Esophagus squamous epithelium (tissue), 5 donors: ENCODE results near the gene KAZALD1. TPM values are rescaled to one million over a fixed set of nuclear protein-coding genes. Genes with fewer than 3 reads are reported as not detected.

ENCODE experiments used
- DNase-seq: peaks from one replicate; lab custom pipeline; 2025; lab: John Stamatoyannopoulos, UW
- H3K27ac ChIP-seq, 4 donors: fragments of 200-600 bp; sonication (generic); one replicate each; pipeline ENCODE4 v1.5.1; 2016 to 2019; ENCODE audit warnings: mild to moderate bottlenecking in 1 of 4
- H3K27me3 ChIP-seq, 4 donors: fragments of 200-600 bp; sonication (generic); 1 replicate in 3 of 4; 2 replicates in 1 of 4; pipeline versions ENCODE4 v1.5.1 to v1.6.0; 2017 to 2021; ENCODE audit warnings: antibody characterized with exemption in 1 of 4
- H3K36me3 ChIP-seq, 3 donors: fragments of 200-600 bp; sonication (generic); one replicate each; pipeline ENCODE4 v1.5.1; 2016 to 2019
- H3K4me1 ChIP-seq, 3 donors: fragments of 200-600 bp; sonication (generic); one replicate each; pipeline ENCODE4 v1.5.1; 2017 to 2019
- H3K4me3 ChIP-seq, 4 donors: fragments of 200-600 bp; sonication (generic); 1 replicate in 3 of 4; 2 replicates in 1 of 4; pipeline ENCODE4 v1.5.1; 2016 to 2019; ENCODE audit warnings: mild to moderate bottlenecking in 2 of 4, moderate library complexity in 1 of 4
- H3K9me3 ChIP-seq, 3 donors: fragments of 200-600 bp; sonication (generic); one replicate each; pipeline ENCODE4 v1.5.1; 2016 to 2019
- POLR2A ChIP-seq, 4 donors: fragments of 450-650 bp; IDR thresholded peaks; one replicate each; pipeline ENCODE4 v1.6.1; 2017; ENCODE audit warnings: antibody characterized with exemption in 4 of 4, mild to moderate bottlenecking in 4 of 4, moderate library complexity in 3 of 4
- WGBS, 2 donors: methylation state at CpG; one replicate each; pipeline ENCODE4 v1.1.5; 2018; 5-methylcytosine and 5-hydroxymethylcytosine counted together
- intact Hi-C: fragments of 100-400 bp; cut with DNase I; formaldehyde crosslinking; loops from one replicate; pipeline ENCODE4 v1.15.0; 2022
- total RNA-seq, 4 donors: library from RNA; depleted of rRNA; stranded (reverse); fragments of >200 nt; gene quantifications; one replicate each; pipeline ENCODE4 v1.1.0, GENCODE V29; 2016
- TF ChIP-seq, protein P1 (sequence below), 6 experiments: fragments of 450-650 bp in 4 of 6; fragments of 200-600 bp in 2 of 6; sonication (generic) in 2 of 6; IDR thresholded peaks; one replicate each; pipeline ENCODE4 v1.5.1; 2016 to 2019; ENCODE audit warnings: antibody characterized with exemption in 6 of 6, mild to moderate bottlenecking in 4 of 6, moderate library complexity in 4 of 6
- donor health status: DM: yes; HTN: yes; CAD: no.

KAZALD1 gene
- total RNA-seq, 4 donors from 2014 or later, result 0.47 to 1.4 (median 1.1) TPM; not detected in 1

DNA sequence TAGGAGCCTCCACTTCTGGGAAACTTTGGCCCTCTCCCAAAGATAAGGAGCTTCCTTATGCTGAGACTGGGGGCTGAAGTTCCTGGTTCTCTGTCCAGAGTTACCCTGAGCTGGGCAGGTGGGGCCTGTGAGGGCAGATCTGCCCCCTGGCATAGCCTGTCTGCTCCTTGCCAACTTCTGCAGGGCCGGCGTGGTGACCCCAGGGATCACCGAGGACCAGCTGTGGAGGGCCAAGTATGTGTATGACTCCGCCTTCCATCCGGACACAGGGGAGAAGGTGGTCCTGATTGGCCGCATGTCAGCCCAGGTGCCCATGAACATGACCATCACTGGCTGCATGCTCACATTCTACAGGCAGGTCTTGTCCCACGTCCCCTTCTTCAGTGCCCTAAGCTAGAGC, 26.5 kb upstream of the KAZALD1 start:
- no peak for TF ChIP-seq POLR2A (IDR thresholded peaks at IDR 0.05)
- TF ChIP-seq, protein P1, sequence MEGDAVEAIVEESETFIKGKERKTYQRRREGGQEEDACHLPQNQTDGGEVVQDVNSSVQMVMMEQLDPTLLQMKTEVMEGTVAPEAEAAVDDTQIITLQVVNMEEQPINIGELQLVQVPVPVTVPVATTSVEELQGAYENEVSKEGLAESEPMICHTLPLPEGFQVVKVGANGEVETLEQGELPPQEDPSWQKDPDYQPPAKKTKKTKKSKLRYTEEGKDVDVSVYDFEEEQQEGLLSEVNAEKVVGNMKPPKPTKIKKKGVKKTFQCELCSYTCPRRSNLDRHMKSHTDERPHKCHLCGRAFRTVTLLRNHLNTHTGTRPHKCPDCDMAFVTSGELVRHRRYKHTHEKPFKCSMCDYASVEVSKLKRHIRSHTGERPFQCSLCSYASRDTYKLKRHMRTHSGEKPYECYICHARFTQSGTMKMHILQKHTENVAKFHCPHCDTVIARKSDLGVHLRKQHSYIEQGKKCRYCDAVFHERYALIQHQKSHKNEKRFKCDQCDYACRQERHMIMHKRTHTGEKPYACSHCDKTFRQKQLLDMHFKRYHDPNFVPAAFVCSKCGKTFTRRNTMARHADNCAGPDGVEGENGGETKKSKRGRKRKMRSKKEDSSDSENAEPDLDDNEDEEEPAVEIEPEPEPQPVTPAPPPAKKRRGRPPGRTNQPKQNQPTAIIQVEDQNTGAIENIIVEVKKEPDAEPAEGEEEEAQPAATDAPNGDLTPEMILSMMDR (IDR thresholded peaks at IDR 0.05), result no peak
- intact Hi-C loops, result no loop called here
- Histone ChIP-seq H3K9me3 (no peaks in the 10 kb centered on the region), H3K4me3 (no peak overlapping the region), H3K4me1 (peaks cover 16 to 43% (median 19%) of the 10 kb centered on the region in 3 donors), H3K27ac (no peak overlapping the region), H3K36me3 (peaks cover 6 to 58% (median 37%) of the 10 kb centered on the region in 3 donors), H3K27me3 (peaks cover 0 to 4% (median 0%) of the 10 kb centered on the region in 4 donors)
- DNase-seq, result no peak
- no CpG with 5 or more reads among the region's 7 CpGs for WGBS, 2 donors

DNA sequence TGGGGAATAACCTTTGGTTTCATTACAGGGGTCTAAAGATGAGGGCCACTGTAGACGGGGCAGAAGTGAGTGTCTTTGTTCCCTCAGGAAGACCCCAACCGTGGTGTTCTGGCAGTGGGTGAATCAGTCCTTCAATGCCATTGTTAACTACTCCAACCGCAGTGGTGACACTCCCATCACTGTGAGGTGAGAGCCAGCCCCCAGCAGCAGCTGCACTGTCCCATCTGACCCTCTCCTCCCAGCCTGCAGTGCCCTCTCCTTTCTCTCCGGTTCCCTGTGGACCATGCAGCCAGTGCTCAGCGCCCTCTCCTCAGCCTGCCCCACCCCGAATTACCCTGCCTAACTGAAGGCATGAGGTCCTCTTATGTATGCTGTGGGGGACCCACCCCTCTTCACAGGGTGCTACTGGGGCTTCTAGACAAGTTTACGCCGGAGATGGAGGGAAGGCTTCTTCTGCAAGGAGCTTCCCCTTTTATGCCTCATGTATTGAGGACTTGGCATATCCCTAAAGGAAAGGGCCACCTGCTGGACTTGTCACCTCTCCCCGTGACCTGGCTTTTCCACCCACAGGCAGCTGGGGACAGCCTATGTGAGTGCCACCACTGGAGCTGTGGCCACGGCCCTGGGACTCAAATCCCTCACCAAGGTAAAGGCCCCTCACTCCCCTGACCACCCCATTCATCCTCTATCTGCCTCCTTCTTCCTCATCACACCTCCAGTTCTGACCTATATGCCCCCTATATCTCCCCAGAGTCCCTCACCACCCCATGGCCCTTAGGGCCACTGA, 25.7 kb upstream of the KAZALD1 start:
- no peak overlapping the region for H3K4me3 ChIP-seq
- peaks cover 6 to 59% (median 37%) of the 10 kb centered on the region in 3 donors for H3K36me3 ChIP-seq
- no peaks in the 10 kb centered on the region for H3K9me3 ChIP-seq
- 69 to 73% methylated on average over 8 to 10 of the region's 10 CpGs for WGBS, 2 donors
- TF ChIP-seq, protein P1 (IDR thresholded peaks at IDR 0.05), result no peak
- TF ChIP-seq POLR2A (IDR thresholded peaks at IDR 0.05), result no peak
- DNase-seq, result no peak
- H3K27ac ChIP-seq, result no peak overlapping the region
- no peaks in the 10 kb centered on the region for H3K27me3 ChIP-seq
- intact Hi-C loops, result no loop called here
- peaks cover 11 to 39% (median 13%) of the 10 kb centered on the region in 3 donors for H3K4me1 ChIP-seq

DNA sequence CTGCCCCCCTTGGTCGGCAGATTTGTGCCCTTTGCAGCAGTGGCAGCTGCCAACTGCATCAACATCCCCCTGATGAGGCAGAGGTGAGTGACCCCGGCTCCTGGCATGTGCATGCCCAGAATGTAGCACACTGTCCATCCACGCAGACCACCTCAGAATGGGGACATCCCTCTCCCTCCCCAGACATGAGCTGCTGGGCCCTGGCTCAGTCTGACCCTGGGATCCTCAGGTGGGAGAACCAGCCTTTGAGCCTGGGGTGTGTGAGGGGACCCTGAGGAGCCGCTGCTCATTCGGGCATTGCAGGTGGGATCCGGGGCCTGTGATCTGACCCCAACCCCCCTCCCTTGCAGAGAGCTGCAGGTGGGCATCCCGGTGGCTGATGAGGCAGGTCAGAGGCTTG, 25.1 kb upstream of the KAZALD1 start:
- no peaks in the 10 kb centered on the region for H3K27me3 ChIP-seq
- H3K9me3 ChIP-seq, result no peaks in the 10 kb centered on the region
- 75 to 100% methylated on average over 1 to 2 of the region's 7 CpGs for WGBS, 2 donors
- H3K36me3 ChIP-seq, result peaks cover 6 to 59% (median 37%) of the 10 kb centered on the region in 3 donors
- no peak overlapping the region for H3K27ac ChIP-seq
- intact Hi-C loops, result no loop called here
- H3K4me1 ChIP-seq, result peaks cover 10 to 39% (median 13%) of the 10 kb centered on the region in 3 donors
- DNase-seq, result no peak
- H3K4me3 ChIP-seq, result no peak overlapping the region
- no peak for TF ChIP-seq POLR2A (IDR thresholded peaks at IDR 0.05)
- TF ChIP-seq, protein P1 (IDR thresholded peaks at IDR 0.05), result no peak

DNA sequence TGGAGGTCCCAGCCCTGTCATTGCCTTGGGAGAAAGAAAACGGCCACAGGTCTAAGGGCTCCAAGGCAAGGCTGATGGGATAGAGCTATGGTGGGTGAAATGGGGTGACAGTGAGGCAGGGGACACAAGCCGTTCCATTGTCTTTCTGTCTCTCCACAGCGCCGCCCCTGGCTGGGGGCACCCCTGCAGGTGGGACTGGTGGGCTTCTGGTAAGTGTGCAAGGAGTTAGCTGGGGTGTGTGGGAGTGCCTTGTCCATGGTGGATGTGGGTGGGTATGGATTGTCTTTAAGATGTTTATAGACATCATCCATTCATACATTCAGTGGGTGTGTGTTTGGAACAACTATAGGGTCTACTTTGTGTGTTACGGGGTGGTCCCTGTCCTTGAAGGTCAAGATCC, 23.3 kb upstream of the KAZALD1 start:
- intact Hi-C loops, result no loop called here
- Histone ChIP-seq H3K4me3 (no peak overlapping the region), H3K27ac (no peak overlapping the region), H3K36me3 (peaks cover 6 to 59% (median 37%) of the 10 kb centered on the region in 3 donors), H3K9me3 (no peaks in the 10 kb centered on the region), H3K4me1 (peaks cover 10 to 36% (median 17%) of the 10 kb centered on the region in 3 donors), H3K27me3 (no peaks in the 10 kb centered on the region)
- TF ChIP-seq, protein P1 (IDR thresholded peaks at IDR 0.05), result no peak
- TF ChIP-seq POLR2A (IDR thresholded peaks at IDR 0.05), result no peak
- DNase-seq, result no peak
- 78 to 85% methylated on average over 5 of the region's 5 CpGs for WGBS, 2 donors

DNA sequence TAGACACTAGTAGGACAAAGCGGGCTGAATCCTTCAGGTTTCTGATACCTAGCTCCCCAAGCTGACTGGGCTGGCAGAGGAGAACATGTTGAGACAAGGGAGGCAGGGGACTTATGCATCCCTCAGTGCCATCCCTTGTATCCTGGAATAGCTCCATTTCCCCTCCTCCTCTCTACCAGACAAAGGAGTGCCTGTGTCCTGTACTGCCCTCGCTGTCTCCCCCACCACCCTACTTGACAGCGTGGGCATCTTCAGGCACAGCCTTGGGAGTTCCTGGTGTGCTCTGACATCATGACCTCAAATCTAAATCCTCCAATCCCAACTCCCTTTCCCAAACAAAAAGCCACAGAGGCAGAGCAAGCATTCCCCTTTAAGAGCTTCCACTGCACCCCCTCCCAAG, 21.7 kb upstream of the KAZALD1 start:
- peaks cover 10 to 27% (median 15%) of the 10 kb centered on the region in 3 donors for H3K4me1 ChIP-seq
- TF ChIP-seq POLR2A (IDR thresholded peaks at IDR 0.05), result no peak
- TF ChIP-seq, protein P1 (IDR thresholded peaks at IDR 0.05), result no peak
- H3K27me3 ChIP-seq, result peaks cover 0 to under 1% (median 0%) of the 10 kb centered on the region in 4 donors
- H3K4me3 ChIP-seq, result no peak overlapping the region
- H3K36me3 ChIP-seq, result peaks cover 6 to 54% (median 33%) of the 10 kb centered on the region in 3 donors
- no peak overlapping the region for H3K27ac ChIP-seq
- H3K9me3 ChIP-seq, result no peaks in the 10 kb centered on the region
- intact Hi-C loops, result no loop called here
- no peak for DNase-seq
- WGBS, 2 donors, result 92 to 100% methylated on average over 2 to 3 of the region's 3 CpGs
